ENCODE data around the gene OLIG2.

OLIG2 gene

DNA sequence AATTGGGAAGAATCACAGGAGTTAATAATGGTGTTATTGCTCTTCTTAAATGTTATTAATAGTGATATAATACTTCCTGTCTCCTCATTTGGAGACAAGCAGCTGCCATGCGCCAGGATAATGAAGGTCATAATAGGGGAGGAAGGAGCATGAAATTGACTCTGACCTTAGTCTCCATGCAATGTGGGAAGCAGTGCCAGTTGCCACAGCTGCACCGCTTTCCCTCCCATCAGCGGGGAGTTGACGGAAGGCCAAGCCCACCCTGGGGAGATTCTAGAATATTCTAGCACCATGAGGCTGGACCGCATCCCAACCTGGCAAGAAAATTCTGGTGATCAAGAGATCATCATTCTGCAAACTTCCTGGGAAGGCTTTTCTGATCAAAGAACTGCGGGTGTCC is 33.2 kb downstream of the OLIG2 start:
- H3K23ac ChIP-seq (ENCODE audit: low read length in 2 of 2): no peak overlapping the region
- H3K9ac ChIP-seq (ENCODE audit: low read length): no peak overlapping the region
- no peak overlapping the region for H4K8ac ChIP-seq (ENCODE audit: low read length)
- no peak overlapping the region for H2BK12ac ChIP-seq (ENCODE audit: low read length in 2 of 2)
- H3K36me3 ChIP-seq (ENCODE audit: control insufficient read depth in 1 of 2, insufficient read depth in 2 of 2, low read depth in 1 of 2, low read length in 2 of 2): no peaks in the 10 kb centered on the region
- no peak overlapping the region for H2AK5ac ChIP-seq (ENCODE audit: low read length, severe bottlenecking)
- no peak overlapping the region for H2BK5ac ChIP-seq (ENCODE audit: low read depth, low read length, poor library complexity, severe bottlenecking)
- H2BK15ac ChIP-seq (ENCODE audit: low read depth, poor library complexity, severe bottlenecking): no peak overlapping the region
- DNase-seq: no peak
- no peak overlapping the region for H3K14ac ChIP-seq (ENCODE audit: low read length in 2 of 2)
- no peak overlapping the region for H4K91ac ChIP-seq (ENCODE audit: low read length)
- H3K27ac ChIP-seq (ENCODE audit: low read length, poor library complexity, severe bottlenecking): no peak overlapping the region
- no peaks in the 10 kb centered on the region for H3K4me1 ChIP-seq (ENCODE audit: control insufficient read depth, insufficient read depth, low read depth, low read length)
- no peaks in the 10 kb centered on the region for H3K79me1 ChIP-seq (replicated peaks; ENCODE audit: low read length, poor library complexity, severe bottlenecking)
- no peaks in the 10 kb centered on the region for H3K9me3 ChIP-seq (ENCODE audit: control insufficient read depth, low read length)
- no peak overlapping the region for H3K4me3 ChIP-seq (ENCODE audit: insufficient read depth in 1 of 2, low read depth in 1 of 2, low read length in 2 of 2)
- peaks cover 78 to 92% of the 10 kb centered on the region in 2 experiments for H3K27me3 ChIP-seq (ENCODE audit: control insufficient read depth in 1 of 2, insufficient read depth in 1 of 2, low read length in 2 of 2)
- no peak overlapping the region for H2BK120ac ChIP-seq (ENCODE audit: low read depth, low read length)
- 96% methylated on average over 6 of the region's 6 CpGs for WGBS
- H3K4me2 ChIP-seq (ENCODE audit: low read length, poor library complexity, severe bottlenecking): no peak overlapping the region
- H3K18ac ChIP-seq (ENCODE audit: low read depth in 1 of 2, low read length in 2 of 2): no peak overlapping the region
- no peak overlapping the region for H3K4ac ChIP-seq (ENCODE audit: low read depth in 1 of 2, low read length in 2 of 2)
- H2AFZ ChIP-seq (ENCODE audit: low read depth, low read length): no peak overlapping the region

- no peaks in the 10 kb centered on the region for H3K4me1 ChIP-seq (ENCODE audit: control insufficient read depth, insufficient read depth, low read depth, low read length)
- 70% methylated on average over 2 of the region's 2 CpGs for WGBS
- no peak overlapping the region for H2BK5ac ChIP-seq (ENCODE audit: low read depth, low read length, poor library complexity, severe bottlenecking)
- no peak overlapping the region for H3K4ac ChIP-seq (ENCODE audit: low read depth in 1 of 2, low read length in 2 of 2)
- H3K9ac ChIP-seq (ENCODE audit: low read length): no peak overlapping the region
- H3K9me3 ChIP-seq (ENCODE audit: control insufficient read depth, low read length): no peaks in the 10 kb centered on the region
- no peaks in the 10 kb centered on the region for H3K36me3 ChIP-seq (ENCODE audit: control insufficient read depth in 1 of 2, insufficient read depth in 2 of 2, low read depth in 1 of 2, low read length in 2 of 2)
- H2AK5ac ChIP-seq (ENCODE audit: low read length, severe bottlenecking): no peak overlapping the region
- no peak overlapping the region for H3K4me3 ChIP-seq (ENCODE audit: insufficient read depth in 1 of 2, low read depth in 1 of 2, low read length in 2 of 2)
- H3K4me2 ChIP-seq (ENCODE audit: low read length, poor library complexity, severe bottlenecking): no peak overlapping the region
- no peak overlapping the region for H3K14ac ChIP-seq (ENCODE audit: low read length in 2 of 2)
- no peak overlapping the region for H3K27ac ChIP-seq (ENCODE audit: low read length, poor library complexity, severe bottlenecking)
- H2AFZ ChIP-seq (ENCODE audit: low read depth, low read length): no peak overlapping the region
- no peak overlapping the region for H4K8ac ChIP-seq (ENCODE audit: low read length)
- H2BK120ac ChIP-seq (ENCODE audit: low read depth, low read length): no peak overlapping the region
- H3K18ac ChIP-seq (ENCODE audit: low read depth in 1 of 2, low read length in 2 of 2): no peak overlapping the region
- H4K91ac ChIP-seq (ENCODE audit: low read length): no peak overlapping the region
- no peak for DNase-seq
- H2BK15ac ChIP-seq (ENCODE audit: low read depth, poor library complexity, severe bottlenecking): no peak overlapping the region
- peaks cover 83 to 93% of the 10 kb centered on the region in 2 experiments for H3K27me3 ChIP-seq (ENCODE audit: control insufficient read depth in 1 of 2, insufficient read depth in 1 of 2, low read length in 2 of 2)
- no peak overlapping the region for H2BK12ac ChIP-seq (ENCODE audit: low read length in 2 of 2)
- H3K79me1 ChIP-seq (replicated peaks; ENCODE audit: low read length, poor library complexity, severe bottlenecking): no peaks in the 10 kb centered on the region
- H3K23ac ChIP-seq (ENCODE audit: low read length in 2 of 2): no peak overlapping the region
These were observed 33.7 kb downstream of the OLIG2 start for GRCh38 chr21:33059380-33059841.

DNA sequence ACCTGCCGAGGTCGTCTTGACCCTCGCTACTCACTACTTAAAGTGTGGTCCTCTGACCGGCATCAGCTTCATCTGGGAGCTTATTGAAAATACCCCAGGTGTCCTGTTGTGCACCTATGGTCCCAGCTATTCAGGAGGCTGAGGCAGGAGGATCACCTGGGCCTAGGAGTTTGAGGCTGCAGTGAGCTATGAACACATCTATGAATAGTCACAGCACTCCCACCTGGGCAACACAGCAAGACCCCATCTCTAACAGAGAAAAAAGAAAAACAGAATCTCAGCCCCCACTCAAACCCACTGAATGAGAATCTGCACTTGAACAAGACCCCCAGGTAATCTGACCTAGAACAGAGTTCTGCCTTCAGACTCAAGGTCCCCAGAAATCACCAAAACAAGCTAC is 35.5 kb downstream of the OLIG2 start:
- Histone ChIP-seq H2BK15ac (ENCODE audit: low read depth, poor library complexity, severe bottlenecking) (no peak overlapping the region), H3K4me1 (ENCODE audit: control insufficient read depth, insufficient read depth, low read depth, low read length) (no peaks in the 10 kb centered on the region), H3K9me3 (ENCODE audit: control insufficient read depth, low read length) (no peaks in the 10 kb centered on the region), H2BK5ac (ENCODE audit: low read depth, low read length, poor library complexity, severe bottlenecking) (no peak overlapping the region), H2AFZ (ENCODE audit: low read depth, low read length) (no peak overlapping the region), H3K14ac (ENCODE audit: low read length in 2 of 2) (no peak overlapping the region), H3K4me2 (ENCODE audit: low read length, poor library complexity, severe bottlenecking) (no peak overlapping the region), H2BK120ac (ENCODE audit: low read depth, low read length) (no peak overlapping the region), H4K8ac (ENCODE audit: low read length) (no peak overlapping the region), H3K9ac (ENCODE audit: low read length) (no peak overlapping the region), H3K27ac (ENCODE audit: low read length, poor library complexity, severe bottlenecking) (no peak overlapping the region), H3K23ac (ENCODE audit: low read length in 2 of 2) (no peak overlapping the region), H3K36me3 (ENCODE audit: control insufficient read depth in 1 of 2, insufficient read depth in 2 of 2, low read depth in 1 of 2, low read length in 2 of 2) (no peaks in the 10 kb centered on the region), H2BK12ac (ENCODE audit: low read length in 2 of 2) (no peak overlapping the region), H3K79me1 (replicated peaks; ENCODE audit: low read length, poor library complexity, severe bottlenecking) (no peaks in the 10 kb centered on the region), H3K4me3 (ENCODE audit: insufficient read depth in 1 of 2, low read depth in 1 of 2, low read length in 2 of 2) (no peak overlapping the region), H4K91ac (ENCODE audit: low read length) (no peak overlapping the region), H3K27me3 (ENCODE audit: control insufficient read depth in 1 of 2, insufficient read depth in 1 of 2, low read length in 2 of 2) (peaks cover 83 to 94% of the 10 kb centered on the region in 2 experiments), H3K18ac (ENCODE audit: low read depth in 1 of 2, low read length in 2 of 2) (no peak overlapping the region), H2AK5ac (ENCODE audit: low read length, severe bottlenecking) (no peak overlapping the region), H3K4ac (ENCODE audit: low read depth in 1 of 2, low read length in 2 of 2) (no peak overlapping the region)
- 93% methylated on average over 4 of the region's 4 CpGs for WGBS
- DNase-seq: no peak

DNA sequence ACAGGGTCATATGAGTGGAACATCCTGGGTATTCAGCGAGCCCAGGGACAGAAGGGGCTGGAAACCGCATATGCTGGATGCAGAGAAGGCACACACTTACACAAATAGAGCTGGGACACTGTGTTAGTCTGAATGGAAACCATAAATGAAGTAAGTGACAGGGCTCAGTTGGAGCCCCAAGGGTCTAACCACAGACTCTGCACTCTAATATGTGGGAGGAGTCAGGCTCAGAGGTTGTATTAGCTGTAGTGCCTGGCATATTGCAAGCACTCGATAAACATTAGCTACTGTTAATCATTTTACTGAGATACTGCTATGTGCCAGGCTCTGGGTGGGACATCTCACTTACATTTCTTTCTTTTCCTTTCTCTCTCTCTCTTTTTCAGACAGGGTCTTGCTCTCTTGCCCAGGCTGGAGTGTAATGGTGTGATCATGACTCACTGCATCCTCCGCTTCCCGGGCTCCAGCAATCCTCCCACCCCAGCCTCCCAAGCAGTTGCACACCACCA is 37.7 kb downstream of the OLIG2 start:
- Histone ChIP-seq H3K4ac (ENCODE audit: low read depth in 1 of 2, low read length in 2 of 2) (no peak overlapping the region), H3K9me3 (ENCODE audit: control insufficient read depth, low read length) (no peaks in the 10 kb centered on the region), H3K23ac (ENCODE audit: low read length in 2 of 2) (no peak overlapping the region), H4K8ac (ENCODE audit: low read length) (no peak overlapping the region), H3K27ac (ENCODE audit: low read length, poor library complexity, severe bottlenecking) (no peak overlapping the region), H3K27me3 (ENCODE audit: control insufficient read depth in 1 of 2, insufficient read depth in 1 of 2, low read length in 2 of 2) (peaks cover 85 to 95% of the 10 kb centered on the region in 2 experiments), H3K4me3 (ENCODE audit: insufficient read depth in 1 of 2, low read depth in 1 of 2, low read length in 2 of 2) (no peak overlapping the region), H2BK12ac (ENCODE audit: low read length in 2 of 2) (no peak overlapping the region), H3K79me1 (replicated peaks; ENCODE audit: low read length, poor library complexity, severe bottlenecking) (no peaks in the 10 kb centered on the region), H4K91ac (ENCODE audit: low read length) (no peak overlapping the region), H3K18ac (ENCODE audit: low read depth in 1 of 2, low read length in 2 of 2) (no peak overlapping the region), H2AK5ac (ENCODE audit: low read length, severe bottlenecking) (no peak overlapping the region), H3K4me1 (ENCODE audit: control insufficient read depth, insufficient read depth, low read depth, low read length) (no peaks in the 10 kb centered on the region), H3K14ac (ENCODE audit: low read length in 2 of 2) (no peak overlapping the region), H2AFZ (ENCODE audit: low read depth, low read length) (no peak overlapping the region), H2BK15ac (ENCODE audit: low read depth, poor library complexity, severe bottlenecking) (no peak overlapping the region), H2BK120ac (ENCODE audit: low read depth, low read length) (no peak overlapping the region), H2BK5ac (ENCODE audit: low read depth, low read length, poor library complexity, severe bottlenecking) (no peak overlapping the region), H3K4me2 (ENCODE audit: low read length, poor library complexity, severe bottlenecking) (no peak overlapping the region), H3K9ac (ENCODE audit: low read length) (no peak overlapping the region), H3K36me3 (ENCODE audit: control insufficient read depth in 1 of 2, insufficient read depth in 2 of 2, low read depth in 1 of 2, low read length in 2 of 2) (no peaks in the 10 kb centered on the region)
- DNase-seq: no peak
- 93% methylated on average over 4 of the region's 5 CpGs for WGBS

Data from mesenchymal stem cell (in vitro differentiated cells and primary cell).